GM12801 (cell line): ENCODE measurements around the gene NSD2.

ENCODE experiments used
- TF ChIP-seq, protein P1 (sequence below): IDR thresholded peaks from one replicate; pipeline ENCODE4 v1.5.1; 2011; ENCODE audit warnings: control low read depth; ENCODE audit not compliant: insufficient read length; ENCODE audit errors: extremely low read depth

NSD2 gene

DNA sequence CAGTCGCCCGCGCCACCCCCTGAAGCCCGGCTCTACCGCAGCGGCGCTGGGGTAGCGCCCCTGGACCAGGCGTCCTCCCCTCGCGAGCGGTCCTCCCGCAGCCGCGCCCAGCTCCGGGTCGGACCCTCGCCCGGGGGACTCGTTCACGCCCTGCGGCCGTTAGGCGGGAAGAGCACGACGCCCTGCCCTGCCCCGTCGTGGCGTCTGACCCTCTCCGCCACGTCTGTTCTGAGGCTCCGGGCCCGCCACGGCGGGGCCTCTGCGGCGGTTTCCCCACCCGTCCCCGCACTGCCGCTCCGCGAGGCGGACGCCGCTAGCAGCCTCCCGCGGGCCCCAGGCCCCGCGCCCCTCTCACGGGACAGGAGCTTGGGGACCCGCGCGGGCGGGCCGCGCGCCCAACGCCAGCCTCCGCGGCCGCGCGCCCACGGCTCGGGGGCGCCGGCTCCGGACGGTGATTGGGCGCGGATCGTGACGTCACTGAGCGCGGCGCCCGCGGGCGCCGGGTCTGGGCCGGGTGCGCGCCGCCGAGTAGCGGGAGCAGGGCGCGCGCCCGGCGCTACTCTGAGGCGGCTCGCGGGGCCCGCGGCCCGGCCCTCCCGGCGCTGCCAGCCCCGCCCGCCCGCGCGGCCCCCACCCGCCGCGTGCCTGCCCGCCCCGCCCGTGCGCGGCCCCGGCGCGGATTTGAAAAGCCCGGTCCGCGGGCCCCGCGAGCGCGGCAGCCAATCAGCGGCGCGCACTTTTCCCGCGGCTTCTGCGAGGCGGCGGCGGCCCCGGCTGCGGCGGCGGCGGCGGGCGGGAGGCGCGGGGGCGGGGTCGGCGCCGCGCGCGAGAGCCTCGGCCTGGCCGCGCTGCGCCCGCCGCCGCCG, at the start of gene NSD2:
NSD2 (plus strand) TSS at position 816 of the 866 bp plus-strand sequence. CDS start 29,262 bp downstream, outside the sequence.
- TF ChIP-seq, protein P1, sequence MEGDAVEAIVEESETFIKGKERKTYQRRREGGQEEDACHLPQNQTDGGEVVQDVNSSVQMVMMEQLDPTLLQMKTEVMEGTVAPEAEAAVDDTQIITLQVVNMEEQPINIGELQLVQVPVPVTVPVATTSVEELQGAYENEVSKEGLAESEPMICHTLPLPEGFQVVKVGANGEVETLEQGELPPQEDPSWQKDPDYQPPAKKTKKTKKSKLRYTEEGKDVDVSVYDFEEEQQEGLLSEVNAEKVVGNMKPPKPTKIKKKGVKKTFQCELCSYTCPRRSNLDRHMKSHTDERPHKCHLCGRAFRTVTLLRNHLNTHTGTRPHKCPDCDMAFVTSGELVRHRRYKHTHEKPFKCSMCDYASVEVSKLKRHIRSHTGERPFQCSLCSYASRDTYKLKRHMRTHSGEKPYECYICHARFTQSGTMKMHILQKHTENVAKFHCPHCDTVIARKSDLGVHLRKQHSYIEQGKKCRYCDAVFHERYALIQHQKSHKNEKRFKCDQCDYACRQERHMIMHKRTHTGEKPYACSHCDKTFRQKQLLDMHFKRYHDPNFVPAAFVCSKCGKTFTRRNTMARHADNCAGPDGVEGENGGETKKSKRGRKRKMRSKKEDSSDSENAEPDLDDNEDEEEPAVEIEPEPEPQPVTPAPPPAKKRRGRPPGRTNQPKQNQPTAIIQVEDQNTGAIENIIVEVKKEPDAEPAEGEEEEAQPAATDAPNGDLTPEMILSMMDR, result no peak

DNA sequence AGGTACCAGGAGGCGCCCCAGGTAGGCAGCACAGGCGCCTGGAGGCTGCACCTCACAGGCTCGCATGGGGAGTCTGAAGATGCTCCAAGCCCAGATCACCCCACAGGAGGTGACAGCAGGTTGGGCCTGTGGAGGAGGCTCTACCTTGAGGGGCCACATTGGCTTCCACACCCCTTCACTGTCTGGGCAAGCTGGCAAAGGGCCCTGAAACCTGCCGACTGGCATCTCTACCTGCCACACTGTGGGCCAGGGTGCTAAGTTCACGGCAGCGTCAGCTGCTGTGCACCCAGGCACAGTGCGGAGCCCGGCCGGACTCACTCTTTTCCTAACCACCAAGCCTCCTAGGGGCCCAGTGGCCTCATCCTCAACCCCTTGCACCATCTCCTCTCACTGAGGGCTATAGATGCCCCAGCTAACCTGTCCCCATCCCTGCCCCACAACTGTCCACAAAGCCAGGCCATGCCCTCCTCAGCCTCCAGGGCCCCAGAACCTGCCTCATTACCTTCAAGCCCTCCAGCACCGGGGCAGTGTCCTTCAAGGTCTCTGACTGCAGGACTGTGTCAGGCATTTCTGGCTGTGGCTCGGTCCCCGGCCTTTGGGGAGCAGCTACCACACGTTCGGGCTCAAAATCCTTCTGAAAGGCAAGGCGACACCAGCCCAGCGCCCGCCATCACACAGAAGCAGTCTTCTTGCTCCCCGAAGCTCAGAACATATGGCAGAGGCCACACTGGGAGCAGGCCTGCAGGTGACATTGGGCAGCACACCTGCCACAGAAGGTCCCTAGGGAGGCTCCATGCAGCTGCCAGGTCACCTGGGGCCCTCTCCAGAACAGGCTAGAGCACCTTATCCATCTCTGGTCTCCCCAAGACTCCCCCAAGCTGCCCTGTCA, 49.3 kb upstream of the NSD2 start:
- TF ChIP-seq, protein P1, result no peak

DNA sequence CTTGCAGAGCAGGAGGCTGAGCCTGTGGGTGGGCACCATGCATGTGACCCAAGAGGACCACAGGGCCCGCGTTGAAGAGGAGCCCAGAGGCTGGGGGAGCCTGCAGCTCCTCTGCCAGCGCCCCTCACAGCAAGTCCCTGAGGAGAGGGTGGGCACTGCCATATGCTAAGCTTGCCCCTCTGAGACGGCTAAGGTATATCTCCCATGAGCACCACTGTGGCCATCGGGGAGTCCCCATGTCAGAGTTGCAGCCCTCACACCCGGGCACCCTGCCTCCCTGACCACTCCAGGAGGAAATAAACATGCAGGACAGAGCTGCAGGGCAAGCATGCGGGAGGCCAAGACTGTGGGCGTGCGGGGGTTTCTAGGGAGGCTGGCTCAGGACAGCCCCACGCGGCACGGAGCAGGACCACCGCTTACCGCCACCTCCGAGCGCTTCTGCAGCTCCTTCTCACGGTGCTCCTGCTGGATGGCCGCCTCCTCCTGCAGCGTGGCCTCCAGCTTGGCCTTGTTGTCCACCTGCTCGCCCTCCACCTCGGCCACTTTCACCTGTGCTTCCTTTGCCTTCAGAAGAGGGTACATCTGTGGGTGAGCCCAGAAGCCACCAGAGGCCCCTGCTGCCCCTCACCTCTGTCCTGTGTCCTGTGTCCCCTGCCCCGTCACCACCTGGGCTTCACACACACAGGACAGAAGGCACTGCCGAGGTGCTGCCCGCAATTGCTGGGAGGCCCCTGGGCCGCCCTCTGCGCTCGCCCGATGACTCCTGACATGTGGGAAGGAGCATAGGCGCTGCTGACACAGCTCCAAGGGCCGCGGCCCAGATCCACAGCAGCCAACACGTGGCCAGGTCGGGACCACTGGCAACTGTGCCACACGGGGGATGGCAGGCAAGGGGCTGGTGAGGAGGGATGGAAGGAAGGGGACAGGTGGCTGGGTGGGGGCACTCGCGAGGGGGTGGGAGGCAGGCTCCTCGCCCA, 48.3 kb upstream of the NSD2 start:
- TF ChIP-seq, protein P1, result no peak

DNA sequence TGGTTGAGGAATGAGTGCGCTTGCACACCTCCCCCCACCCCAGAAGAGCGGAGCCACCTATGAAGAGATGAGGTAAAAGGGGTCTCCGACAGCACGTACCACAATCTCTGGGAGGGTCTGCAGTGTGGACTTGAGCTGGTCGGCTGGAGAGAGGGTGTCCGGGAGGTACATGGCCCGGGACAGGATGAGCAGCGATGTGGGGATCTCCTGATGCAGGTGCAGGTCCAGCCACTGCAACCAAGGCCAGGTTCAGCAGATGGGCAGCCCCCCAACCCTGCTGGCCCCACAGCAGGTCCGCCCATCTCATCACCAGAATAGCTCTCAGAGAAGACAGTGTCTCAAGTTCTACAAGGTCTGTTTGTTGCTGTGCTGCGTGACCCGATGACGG, 47.7 kb upstream of the NSD2 start:
- TF ChIP-seq, protein P1, result no peak

DNA sequence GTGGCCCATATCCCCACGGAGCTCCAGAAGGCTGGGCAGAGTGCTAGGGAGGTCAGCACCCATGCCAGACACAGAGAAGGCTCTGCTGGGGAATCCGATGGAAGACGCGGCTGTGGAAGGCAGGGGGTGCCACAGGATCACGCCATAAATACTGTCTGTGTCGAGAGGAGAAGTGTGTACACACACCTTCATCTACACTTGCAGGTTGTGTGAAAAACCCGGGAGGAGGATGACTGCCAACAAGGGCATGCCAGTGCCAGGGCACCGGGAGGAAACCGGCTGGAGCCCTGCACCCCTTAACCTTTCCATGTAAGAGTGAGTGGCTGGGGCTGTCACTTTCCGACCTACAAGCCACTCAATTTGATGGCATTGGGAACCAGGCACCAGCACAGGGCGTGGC, 46.4 kb upstream of the NSD2 start:
- TF ChIP-seq, protein P1, result no peak

DNA sequence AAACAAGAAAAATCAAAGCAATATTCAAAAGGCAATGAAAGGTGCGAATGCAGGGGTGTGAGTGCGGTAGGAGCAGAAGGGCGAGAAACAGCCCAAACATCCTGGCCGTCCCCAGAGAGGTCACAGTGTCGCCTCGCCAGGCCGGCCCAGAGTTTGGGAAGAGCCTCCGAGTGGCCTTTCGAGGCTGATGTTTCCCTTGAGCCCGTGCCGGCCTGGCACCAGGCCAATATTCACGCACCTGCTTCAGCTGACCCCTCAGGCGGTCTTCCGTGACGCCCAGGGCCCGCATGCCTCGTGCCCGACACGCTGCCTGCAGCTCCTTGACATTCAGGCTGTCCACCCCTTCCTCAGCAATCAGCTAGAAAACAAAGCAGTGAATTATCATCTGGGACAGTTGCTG, 45.9 kb upstream of the NSD2 start:
- TF ChIP-seq, protein P1, result no peak
